IPS-NIHi7 (cell line): ENCODE measurements around the gene NOP58.
"Not testable (repeated sequence)": the region's sequence is repeated elsewhere in the genome, so short reads cannot be mapped to it uniquely, and the experiment has no call there.

Experiments
- DNase-seq: peaks from one replicate; pipeline ENCODE4 v3.0.0; 2012; ENCODE audit warnings: mixed read lengths; ENCODE audit errors: extremely low spot score

Gene NOP58

DNA sequence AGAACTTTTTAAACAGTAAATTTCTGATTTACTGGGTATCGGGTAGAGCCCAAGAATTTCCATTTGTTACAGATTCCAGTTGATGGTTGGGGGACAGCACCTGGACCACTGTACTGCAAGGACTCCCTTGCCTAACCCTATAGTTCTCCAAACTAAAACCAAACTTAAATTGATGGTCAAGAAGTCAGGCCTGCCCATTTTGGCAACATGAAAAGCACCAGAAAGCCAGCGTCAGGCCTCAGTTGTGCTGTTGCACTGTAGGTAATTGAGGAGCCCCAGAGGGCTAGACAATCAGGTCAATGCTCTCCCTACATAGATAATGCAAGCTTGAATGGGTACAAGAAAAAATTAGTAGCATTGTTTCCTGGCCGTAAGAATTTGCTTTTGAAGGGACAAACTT lies 40.5 kb downstream of the NOP58 start:
- DNase-seq = no peak

DNA sequence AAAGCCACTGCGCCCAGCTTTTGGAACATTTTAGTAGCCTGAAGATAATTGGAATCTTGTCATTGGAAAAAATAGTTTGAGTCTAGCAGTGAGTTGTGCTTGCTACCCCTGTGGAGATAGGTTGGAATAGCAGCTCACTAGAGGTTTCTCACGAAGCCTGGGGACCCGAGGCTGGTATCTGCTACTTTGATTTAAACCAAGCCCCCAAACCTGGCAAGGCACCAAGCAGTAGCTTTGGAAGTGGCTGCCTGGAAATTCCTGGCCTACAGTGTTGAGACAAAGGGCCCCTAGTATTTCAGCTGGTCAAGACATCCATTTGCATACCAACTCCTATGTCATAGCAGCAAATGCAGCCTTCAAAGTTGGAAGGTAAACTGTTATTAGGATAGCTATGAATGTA lies 42.1 kb downstream of the NOP58 start:
- peak; percentile 35 for DNase-seq

DNA sequence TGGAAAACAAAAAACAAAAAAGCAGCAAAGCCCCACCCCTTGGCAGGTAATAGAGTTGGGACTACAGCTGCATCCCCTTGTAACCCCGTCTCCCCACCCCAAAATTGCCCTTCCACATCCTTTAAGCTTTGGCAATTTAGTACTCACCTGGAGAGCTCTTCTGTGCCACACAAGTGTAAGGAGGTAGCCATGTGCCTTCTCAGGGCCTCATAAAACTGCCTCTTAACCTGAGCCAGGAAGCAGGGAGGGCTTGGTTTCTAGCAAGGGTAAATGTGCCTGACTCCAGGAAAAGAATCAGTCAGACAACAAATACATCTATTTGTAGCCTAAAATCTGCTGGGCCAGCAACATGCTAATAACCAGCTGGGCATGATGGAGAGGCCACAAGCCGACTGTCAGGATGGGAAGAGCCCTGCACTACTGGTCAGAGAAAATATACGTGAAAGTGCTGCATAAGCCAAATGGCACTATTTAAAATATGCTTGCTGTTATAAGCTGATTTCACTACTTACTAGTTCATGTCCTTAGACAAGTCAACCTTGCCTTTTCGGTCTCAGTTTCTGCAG lies 46.3 kb downstream of the NOP58 start:
- no peak for DNase-seq

DNA sequence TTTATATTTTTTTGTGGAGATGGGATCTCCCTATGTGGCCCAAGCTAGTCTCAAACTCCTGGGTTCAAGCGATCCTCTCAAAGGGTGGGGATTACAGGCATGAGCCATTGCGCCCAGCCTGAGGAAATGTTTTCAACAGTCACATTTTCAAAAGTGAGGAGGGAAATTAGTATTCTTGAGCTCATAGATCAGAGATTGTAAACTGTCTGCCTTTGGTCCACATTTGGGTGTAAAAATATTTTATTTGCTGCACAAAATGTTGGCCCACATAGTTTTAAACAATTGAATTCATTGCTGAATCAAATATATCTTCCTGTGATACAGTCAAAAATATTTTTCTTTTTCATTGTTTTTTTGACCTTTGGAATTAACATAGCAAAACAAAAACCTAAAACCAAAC lies 48.6 kb downstream of the NOP58 start:
- no peak for DNase-seq

DNA sequence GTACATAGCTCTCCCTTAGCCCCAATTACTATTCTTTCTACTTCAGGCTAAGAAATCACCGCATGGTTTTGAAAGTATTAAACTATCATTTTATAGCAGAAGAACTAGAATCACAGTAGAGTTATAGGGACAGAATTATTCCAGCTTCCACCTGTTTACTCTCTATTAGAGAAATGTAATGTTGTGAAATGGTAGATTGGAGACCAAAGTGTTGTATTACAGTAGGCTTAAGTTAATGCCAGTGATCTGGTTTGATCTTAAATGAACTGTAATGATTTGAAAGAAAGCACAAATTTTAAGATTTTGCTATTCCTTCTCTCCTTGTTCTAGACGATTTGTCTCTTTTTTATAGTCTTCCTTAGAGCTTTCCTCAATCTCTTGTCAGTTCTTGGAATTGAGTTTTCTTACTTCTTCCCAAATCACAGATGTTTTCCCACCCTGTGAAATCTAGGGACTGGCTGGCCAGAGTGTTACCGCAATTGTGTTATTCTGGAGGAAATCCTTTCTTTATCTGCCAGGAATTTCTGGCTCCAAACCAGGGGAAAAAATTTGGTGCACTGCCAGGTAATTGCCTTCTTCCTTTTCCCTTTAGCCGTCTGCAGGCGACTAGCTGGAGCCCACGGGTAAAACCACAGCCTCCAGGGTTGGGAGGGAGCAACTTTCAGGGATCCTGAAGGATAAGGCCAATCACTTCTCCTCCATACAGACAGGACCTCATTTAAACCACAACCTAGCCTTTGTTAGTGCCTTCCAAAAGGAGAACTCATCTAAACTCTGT lies 51.7 kb downstream of the NOP58 start:
- peak; percentile 38 for DNase-seq

DNA sequence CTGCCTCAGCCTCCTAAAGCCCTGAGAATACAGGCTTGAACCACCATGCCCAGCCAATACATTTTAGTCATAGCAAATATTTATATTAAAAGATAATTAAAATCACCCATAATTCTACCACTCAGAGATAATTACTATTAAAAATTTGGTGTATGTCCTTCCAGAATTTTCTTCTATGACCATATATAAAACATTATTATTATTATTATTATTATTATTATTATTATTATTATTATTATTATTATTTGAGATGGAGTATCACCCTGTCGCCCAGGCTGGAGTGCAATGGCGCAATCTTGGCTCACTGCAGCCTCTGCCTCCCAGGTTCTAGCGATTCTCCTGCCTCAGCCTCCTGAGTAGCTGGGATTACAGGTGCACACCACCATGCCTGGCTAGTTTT lies 54.8 kb downstream of the NOP58 start:
- not testable (repeated sequence) for DNase-seq

DNA sequence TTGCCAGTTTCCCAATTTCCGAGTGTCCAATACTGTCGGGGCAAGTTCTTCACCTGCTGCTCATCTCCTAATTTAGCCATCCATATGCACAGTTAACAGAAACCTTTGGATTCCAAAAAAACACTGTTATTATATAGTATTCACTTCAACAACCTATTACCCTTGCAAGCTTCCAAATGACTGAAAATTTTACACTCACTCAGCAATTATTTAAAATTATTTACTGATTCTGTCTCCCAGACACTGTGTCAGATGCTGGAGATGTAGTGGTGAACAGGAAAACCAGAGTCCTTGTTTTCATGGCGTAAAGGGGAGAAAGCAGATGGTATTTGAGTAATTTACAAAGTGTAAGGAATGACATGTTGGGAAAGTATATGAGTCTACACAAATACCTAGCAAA lies 56.9 kb downstream of the NOP58 start:
- DNase-seq = no peak

DNA sequence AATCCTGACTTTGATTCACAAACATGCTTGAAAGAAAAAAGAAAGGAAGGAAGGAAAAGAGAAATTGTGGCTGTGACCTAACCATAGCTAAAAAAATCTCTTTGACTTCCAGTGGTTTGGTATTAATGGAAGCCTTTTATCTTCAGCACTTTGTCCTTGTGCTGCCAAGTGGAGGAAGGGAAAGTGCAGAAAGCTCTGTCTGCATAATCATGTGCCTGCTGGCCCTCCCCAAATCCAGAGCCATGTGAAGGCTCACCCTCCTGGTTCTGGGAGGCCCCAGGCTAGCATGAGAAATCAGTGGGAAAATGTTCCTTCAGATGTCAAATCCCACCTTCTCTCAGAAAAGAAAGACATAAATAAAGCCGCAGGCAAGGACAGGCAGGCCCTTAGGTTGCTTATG lies 62.3 kb downstream of the NOP58 start:
- DNase-seq = peak; percentile 39

DNA sequence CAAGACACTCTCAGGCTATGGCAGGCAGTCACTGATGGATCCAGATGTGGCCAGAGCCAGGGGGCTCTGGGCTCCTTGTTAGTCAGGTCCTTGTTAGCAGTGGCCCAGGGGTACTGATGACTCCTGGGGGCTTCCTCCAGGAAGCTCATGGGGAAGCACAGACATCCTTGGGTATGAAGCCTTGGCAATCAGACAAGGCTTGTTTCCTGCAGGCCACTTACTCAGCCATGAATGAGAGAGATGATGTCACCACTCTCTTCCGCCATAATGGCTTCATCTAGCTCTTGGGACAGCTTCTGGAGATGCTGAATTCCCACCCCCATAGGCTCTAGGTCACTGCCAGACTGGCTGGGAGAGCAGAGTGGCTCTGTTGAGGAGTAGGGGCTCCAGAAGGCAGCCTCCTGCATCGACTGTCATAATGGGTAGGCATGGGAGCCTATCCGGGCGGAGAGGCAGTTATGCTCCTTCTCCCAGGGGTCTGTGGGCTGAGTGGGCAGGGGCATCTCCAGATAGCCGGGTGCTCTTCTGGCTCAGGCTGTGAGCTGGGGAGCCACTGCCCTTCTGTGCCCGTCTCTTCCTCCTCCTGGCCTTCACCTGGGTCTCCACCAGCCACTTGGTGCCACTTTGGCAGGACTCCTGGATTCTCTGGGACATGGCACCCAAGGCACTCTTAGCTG lies 70.4 kb downstream of the NOP58 start:
- DNase-seq = no peak

DNA sequence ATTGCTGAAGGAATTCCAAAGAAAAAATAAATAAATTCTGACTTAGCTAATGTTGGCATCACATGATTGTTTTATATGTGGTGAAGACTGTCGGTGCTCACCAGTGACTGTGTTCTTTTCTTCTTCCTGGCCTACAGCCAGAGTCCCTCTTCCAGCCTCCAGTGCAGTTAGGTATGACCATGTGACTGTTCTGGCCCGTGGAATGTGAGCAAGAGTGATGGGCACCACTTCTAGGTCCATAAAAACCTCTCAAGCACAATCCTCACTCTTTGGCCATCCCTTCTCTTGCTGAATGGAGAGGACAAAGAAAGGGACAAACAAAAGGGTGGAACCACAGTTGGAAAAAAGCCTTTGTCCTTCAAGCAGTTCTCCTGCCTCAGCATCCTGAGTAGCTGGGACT lies 71.6 kb downstream of the NOP58 start:
- no peak for DNase-seq

DNA sequence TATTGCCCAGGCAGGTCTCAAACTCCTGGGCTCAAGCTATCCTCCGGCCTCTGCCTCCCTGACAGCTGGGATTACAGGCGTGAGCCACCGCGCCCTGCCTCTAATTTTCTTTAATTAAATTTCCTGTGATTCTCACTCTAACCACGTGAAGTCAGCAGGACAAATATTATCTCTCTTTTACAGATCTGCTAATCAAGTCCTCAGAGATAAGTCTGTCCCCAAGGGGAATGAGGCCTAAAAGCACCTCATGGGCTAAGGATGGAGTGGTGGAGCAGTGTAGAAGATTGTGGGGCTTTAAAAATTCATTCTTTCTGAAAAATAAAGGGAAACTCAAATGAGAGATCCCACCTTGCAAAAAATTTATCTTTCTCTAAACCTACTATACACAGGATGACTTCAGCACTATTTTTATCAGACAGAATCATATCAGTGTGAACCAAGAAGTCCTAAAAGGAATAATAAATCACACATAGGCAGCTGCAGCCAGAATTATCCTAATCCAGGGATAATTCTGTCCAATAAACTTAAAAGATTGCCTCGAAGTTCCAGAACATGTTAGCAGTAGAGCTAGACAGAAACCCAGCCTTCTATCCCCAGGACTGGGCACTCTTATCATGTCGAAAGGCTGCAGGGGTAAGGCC lies 72.3 kb downstream of the NOP58 start:
- DNase-seq = no peak

DNA sequence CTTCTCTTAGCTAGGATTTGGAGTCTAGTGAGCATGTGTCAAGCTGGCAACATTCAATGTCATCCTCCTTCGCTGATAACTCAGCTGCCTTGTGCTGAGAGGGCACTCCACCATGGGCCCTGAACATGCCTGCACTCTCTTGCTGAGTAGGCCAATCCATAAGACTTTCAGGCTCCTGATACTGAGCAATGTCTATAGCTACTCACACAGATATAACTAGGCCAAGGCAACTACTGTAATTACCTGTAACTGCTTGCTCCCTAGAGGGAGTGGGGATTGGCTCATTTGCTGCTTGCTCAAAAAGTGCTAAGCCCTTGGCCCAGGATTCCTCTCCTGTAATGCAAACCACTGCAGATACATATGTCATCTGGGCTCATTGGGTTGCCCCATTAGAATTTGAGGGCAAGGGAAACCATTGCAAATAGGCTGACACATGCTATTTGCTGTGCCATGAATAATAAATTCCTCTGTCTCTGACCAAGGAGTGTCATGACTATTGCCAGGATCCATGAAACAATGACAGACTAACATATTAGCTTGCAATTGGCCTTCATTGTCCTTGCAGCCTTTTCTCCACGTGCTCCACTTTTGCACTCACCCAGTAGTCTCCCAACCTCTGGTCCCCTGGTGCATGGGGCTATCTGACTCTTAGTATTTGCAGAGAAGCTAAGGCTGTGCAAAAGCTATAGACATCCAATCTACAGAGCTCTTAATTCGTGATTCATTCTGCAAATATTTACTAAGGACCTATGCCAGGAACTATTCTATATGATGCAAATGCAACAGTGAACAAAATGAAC lies 73.7 kb downstream of the NOP58 start:
- no peak for DNase-seq

DNA sequence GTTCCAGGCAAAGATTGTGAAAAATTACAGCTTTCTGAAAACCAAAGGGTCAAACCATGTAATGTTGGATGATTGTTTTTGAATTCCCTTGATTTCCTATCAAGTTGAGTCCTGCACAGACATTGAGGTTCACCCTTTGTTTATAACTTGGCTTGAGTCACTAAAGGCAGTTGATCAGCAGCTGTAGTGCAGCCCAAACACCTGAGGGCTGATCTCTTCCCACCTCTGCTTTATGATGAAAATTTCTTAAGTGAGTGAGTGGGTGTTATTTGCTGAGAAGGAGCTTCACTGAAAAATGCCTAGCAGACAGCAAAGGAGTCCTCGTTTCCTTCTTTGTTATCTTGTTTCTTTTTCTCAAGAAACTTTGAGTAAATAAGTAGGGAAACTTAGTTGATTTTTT lies 78.6 kb downstream of the NOP58 start:
- DNase-seq = peak; percentile 56

DNA sequence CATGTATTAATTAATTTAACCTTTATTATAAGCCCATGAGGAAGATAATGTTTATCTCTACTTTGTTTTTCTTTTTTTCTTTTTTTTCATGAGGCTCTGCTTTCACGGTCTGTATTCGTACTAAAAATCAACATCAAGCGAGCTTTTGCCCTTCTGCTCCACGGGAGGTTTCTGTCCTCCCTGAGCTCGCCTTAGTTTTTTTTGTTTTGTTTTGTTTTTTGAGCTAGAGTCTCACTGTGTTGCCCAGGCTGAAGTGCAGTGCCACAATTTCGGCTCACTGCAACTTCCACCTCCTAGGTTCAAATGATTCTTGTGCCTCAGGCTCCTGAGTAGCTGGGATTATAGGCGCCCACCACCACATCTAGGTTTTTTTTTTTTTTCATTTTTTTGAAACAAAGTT lies 80.6 kb downstream of the NOP58 start:
- DNase-seq = no peak
